MCF 10A (cell line): Measurements from ENCODE around the gene DIAPH2. TPM values are rescaled to one million over a fixed set of nuclear protein-coding genes. Genes with fewer than 3 reads are reported as not detected.

Experiments
- BruUV-seq: library from RNA; stranded (reverse); fragments of 400-500 nt; replicated peaks from 2 replicates; lab custom pipeline; 2021; lab: Mats Ljungman, UMichigan
- CTCF ChIA-PET: fragments of 300-600 bp; sonication (Branson Sonifier 250); formaldehyde crosslinking; extraction: SDS; loops from one replicate; lab custom pipeline; 2021; ENCODE audit warnings: antibody characterized with exemption, inconsistent platforms; lab: Yijun Ruan, JAX
- POLR2A ChIA-PET: fragments of 300-600, 350-650 bp; sonication (Branson Sonifier 250); formaldehyde crosslinking; extraction: SDS; loops from one replicate; lab custom pipeline; 2020; ENCODE audit warnings: antibody characterized with exemption, inconsistent platforms; lab: Yijun Ruan, JAX
- DNase-seq: peaks from one replicate; pipeline ENCODE4 v3.0.0-alpha.2; 2018; ENCODE audit not compliant: unreplicated experiment
- H3K27ac Mint-ChIP-seq: one replicate; pipeline ENCODE4 v1.8.0; 2022; ENCODE audit warnings: mild to moderate bottlenecking, low read depth, mixed read lengths; ENCODE audit not compliant: unreplicated experiment
- H3K27me3 Mint-ChIP-seq: one replicate; pipeline ENCODE4 v1.8.0; 2022; ENCODE audit warnings: mixed read lengths; ENCODE audit not compliant: insufficient read depth, unreplicated experiment
- H3K36me3 Mint-ChIP-seq: one replicate; pipeline ENCODE4 v1.8.0; 2022; ENCODE audit warnings: mild to moderate bottlenecking, moderate library complexity, mixed read lengths; ENCODE audit not compliant: insufficient read depth, unreplicated experiment
- H3K4me1 Mint-ChIP-seq: one replicate; pipeline ENCODE4 v1.8.0; 2022; ENCODE audit warnings: mixed read lengths; ENCODE audit not compliant: insufficient read depth, unreplicated experiment
- H3K4me3 Mint-ChIP-seq: one replicate; pipeline ENCODE4 v1.8.0; 2022; ENCODE audit warnings: mild to moderate bottlenecking, moderate library complexity, mixed read lengths; ENCODE audit not compliant: unreplicated experiment
- H3K9me3 Mint-ChIP-seq: one replicate; pipeline ENCODE4 v1.8.0; 2022; ENCODE audit warnings: mixed read lengths; ENCODE audit not compliant: unreplicated experiment
- intact Hi-C: fragments of 100-400 bp; cut with micrococcal nuclease; formaldehyde crosslinking; loops from 2 replicates; pipeline ENCODE4 v1.14.1; 2022
- total RNA-seq: library from RNA; stranded (reverse); gene quantifications from 2 replicates; pipeline ENCODE4 v1.2.3, GENCODE V29; 2022
- TF ChIP-seq, protein P1 (sequence below): fragments of 200-600 bp; IDR thresholded peaks from one replicate; pipeline ENCODE4 v1.8.0; 2022; ENCODE audit warnings: antibody characterized with exemption, mild to moderate bottlenecking; ENCODE audit not compliant: unreplicated experiment

The DIAPH2 gene
- total RNA-seq, 1 experiment from 2014 or later = 17.6 TPM

DNA sequence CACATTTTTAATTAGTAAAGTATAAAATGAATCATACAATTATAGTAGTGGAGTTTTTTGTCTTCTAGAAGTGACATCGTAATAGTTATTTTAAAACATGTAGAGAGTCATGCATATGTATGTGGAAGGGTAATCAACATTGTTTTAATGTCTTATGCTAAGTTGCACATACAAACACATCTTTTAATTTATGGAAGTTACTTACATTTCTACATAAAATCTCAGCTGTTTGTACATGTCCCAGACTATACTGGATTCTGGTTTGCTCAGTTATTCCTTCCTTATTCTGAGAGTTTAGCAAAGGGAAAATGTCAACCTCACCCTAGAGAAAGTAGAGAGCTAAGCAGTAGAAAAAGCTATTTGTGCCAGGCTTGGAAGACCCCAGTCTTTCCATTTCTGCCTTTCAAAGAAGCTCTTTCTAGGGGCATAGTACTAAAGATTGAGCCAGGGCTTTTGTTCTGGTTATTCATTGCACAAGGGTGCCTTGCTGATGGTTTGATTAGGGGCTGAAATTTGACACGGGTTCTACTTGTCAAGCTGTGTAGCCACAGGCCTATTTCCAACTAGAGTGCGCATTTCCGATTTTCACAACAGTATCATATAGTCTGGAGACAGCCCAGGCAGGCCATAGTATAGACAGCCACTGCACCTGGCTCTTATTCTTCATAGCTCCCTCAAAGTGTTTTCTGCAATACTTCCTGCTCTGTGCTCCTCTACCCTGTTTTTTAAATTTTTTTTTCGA, 305.4 kb downstream of the DIAPH2 start:
- Mint-ChIP-seq H3K27me3 (peaks cover 52% of the 10 kb centered on the region), H3K9me3 (no peaks in the 10 kb centered on the region), H3K36me3 (peaks cover 6% of the 10 kb centered on the region), H3K27ac (no peak overlapping the region), H3K4me3 (no peak overlapping the region), H3K4me1 (no peaks in the 10 kb centered on the region)
- TF ChIP-seq, protein P1, sequence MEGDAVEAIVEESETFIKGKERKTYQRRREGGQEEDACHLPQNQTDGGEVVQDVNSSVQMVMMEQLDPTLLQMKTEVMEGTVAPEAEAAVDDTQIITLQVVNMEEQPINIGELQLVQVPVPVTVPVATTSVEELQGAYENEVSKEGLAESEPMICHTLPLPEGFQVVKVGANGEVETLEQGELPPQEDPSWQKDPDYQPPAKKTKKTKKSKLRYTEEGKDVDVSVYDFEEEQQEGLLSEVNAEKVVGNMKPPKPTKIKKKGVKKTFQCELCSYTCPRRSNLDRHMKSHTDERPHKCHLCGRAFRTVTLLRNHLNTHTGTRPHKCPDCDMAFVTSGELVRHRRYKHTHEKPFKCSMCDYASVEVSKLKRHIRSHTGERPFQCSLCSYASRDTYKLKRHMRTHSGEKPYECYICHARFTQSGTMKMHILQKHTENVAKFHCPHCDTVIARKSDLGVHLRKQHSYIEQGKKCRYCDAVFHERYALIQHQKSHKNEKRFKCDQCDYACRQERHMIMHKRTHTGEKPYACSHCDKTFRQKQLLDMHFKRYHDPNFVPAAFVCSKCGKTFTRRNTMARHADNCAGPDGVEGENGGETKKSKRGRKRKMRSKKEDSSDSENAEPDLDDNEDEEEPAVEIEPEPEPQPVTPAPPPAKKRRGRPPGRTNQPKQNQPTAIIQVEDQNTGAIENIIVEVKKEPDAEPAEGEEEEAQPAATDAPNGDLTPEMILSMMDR = no peak
- no peak for DNase-seq
- ChIA-PET POLR2A (interaction anchor here (0.5 to 0.7 kb wide), 2 partner anchors 32 to 1841 kb away, joined by 3 read pairs; no protein-coding TSS in a partner anchor), CTCF (no interaction called here)
- no TSS peak for BruUV-seq
- intact Hi-C loops = no loop called here

DNA sequence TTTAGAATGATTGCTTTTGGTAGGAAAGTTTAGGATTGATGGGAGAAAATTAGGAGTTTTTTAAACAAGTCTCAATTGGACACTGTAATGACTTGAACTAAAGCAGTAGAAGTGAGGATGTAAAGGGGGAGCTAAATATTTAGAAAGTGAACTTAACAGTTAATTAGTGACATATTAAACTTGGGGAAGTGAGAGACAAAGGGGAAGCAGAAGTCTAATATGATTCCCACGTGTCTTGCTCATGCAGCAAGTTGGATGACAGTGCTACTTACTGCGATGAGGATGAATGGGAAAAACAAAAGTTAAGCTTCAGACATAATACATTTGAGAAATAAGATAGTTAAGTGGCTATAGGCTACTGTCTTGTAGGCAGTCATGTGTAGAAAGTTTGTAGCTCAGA, 309.5 kb downstream of the DIAPH2 start:
- no TSS peak for BruUV-seq
- no peak overlapping the region for H3K27ac Mint-ChIP-seq
- TF ChIP-seq, protein P1 = no peak
- no peaks in the 10 kb centered on the region for H3K9me3 Mint-ChIP-seq
- H3K4me1 Mint-ChIP-seq = no peaks in the 10 kb centered on the region
- H3K27me3 Mint-ChIP-seq = peaks cover 39% of the 10 kb centered on the region
- H3K36me3 Mint-ChIP-seq = no peaks in the 10 kb centered on the region
- no peak for DNase-seq
- ChIA-PET CTCF (no interaction called here), POLR2A (no interaction called here)
- intact Hi-C loops = no loop called here
- H3K4me3 Mint-ChIP-seq = no peak overlapping the region

DNA sequence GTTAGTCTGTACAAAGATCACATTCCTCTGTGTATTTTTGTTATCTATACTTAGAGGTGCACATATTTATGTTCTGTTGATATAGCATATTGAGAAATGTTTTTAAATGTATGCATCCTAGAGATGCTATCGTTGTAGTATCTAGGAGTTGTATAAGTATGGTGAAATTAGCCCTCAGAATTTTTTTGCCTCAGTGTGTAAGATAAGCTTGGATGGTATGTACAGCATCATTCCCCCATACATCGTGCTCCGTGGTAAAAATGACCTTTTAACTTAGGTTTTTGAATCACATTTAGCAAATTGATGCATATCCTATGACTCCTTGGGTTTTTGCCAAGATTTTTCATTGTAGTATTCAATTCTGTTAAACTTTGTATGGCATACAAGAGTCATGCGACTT, 312.6 kb downstream of the DIAPH2 start:
- H3K4me1 Mint-ChIP-seq = no peaks in the 10 kb centered on the region
- peaks cover 5% of the 10 kb centered on the region for H3K9me3 Mint-ChIP-seq
- intact Hi-C loops = no loop called here
- H3K4me3 Mint-ChIP-seq = no peak overlapping the region
- peaks cover 33% of the 10 kb centered on the region for H3K27me3 Mint-ChIP-seq
- CTCF ChIA-PET = no interaction called here
- no TSS peak for BruUV-seq
- TF ChIP-seq, protein P1 = no peak
- H3K36me3 Mint-ChIP-seq = peaks cover 4% of the 10 kb centered on the region
- H3K27ac Mint-ChIP-seq = no peak overlapping the region
- DNase-seq = no peak
- POLR2A ChIA-PET = interaction anchor here (0.6 kb wide), 2 partner anchors 12 to 158 kb away, joined by 3 read pairs; no protein-coding TSS in a partner anchor

DNA sequence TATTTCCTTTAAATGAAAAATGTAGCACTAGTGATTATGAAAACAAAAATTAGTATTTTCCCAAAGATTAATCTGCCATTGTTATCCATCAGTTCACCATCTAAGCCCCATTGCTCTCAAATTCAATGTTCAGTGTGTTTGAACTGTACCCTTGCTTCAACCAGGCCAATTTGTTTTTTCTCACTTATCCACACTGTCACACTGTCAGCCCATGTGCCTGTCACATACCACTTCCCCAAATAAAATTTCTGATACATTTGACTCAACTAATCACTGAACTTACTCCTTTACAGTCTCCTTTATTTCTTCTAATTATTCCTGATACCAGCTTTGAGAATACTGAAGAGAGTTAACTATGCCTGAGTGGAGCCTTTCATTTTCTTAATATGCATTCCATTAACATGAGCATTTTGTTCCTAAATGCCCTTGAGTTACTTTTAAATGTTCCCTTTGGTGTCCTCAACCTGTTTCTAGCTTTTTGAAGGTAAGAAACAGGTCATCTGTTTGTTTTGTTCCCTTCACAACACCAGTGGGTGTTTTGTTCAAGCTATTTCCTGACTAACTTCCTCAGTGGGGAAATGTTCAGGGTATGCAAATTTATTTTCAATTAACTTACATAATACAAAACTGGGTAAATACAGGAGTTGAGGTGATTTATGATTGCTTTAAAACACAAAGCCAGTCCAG, 316.2 kb downstream of the DIAPH2 start:
- DNase-seq = no peak
- peaks cover 5% of the 10 kb centered on the region for H3K9me3 Mint-ChIP-seq
- H3K4me3 Mint-ChIP-seq = no peak overlapping the region
- H3K36me3 Mint-ChIP-seq = peaks cover 4% of the 10 kb centered on the region
- ChIA-PET CTCF (interaction anchor here (0.6 kb wide), 1 partner anchor 31 kb away, joined by 3 read pairs; no protein-coding TSS in a partner anchor), POLR2A (no interaction called here)
- H3K27ac Mint-ChIP-seq = no peak overlapping the region
- TF ChIP-seq, protein P1 = no peak
- H3K27me3 Mint-ChIP-seq = peaks cover 10% of the 10 kb centered on the region
- H3K4me1 Mint-ChIP-seq = no peaks in the 10 kb centered on the region
- intact Hi-C loops = no loop called here
- no TSS peak for BruUV-seq
